Natural killer cell (primary cell): ENCODE measurements around the gene UQCC3. TPM values are rescaled to one million over a fixed set of nuclear protein-coding genes. Genes with fewer than 3 reads are reported as not detected.

ENCODE experiments used
- ATAC-seq, 3 donors: fragments of 150-1000 bp in 2 of 3; fragments of 200-7000 bp in 1 of 3; cut with Tn5 transposase; 1 replicate in 1 of 3; 2 replicates in 2 of 3; pipeline ENCODE4 v1.10.0; 2021; ENCODE audit warnings: mild to moderate bottlenecking in 2 of 3, moderate library complexity in 2 of 3
- DNase-seq, 2 donors: peaks; one replicate each; pipeline versions ENCODE4 v3.0.0 to v3.0.0-alpha.2; 2013 to 2021; ENCODE audit warnings: mixed read lengths in 1 of 2
- H3K27ac ChIP-seq: one replicate; pipeline ENCODE4 v1.5.1; 2013; ENCODE audit warnings: mild to moderate bottlenecking, low read length
- H3K27me3 ChIP-seq: one replicate; pipeline ENCODE4 v1.6.1; 2013; ENCODE audit warnings: low read length; ENCODE audit not compliant: control insufficient read depth, insufficient read depth
- H3K36me3 ChIP-seq: one replicate; pipeline ENCODE4 v1.6.1; 2013; ENCODE audit warnings: low read length; ENCODE audit not compliant: control insufficient read depth, insufficient read depth
- H3K4me1 ChIP-seq: one replicate; pipeline ENCODE4 v1.6.1; 2013; ENCODE audit warnings: low read length; ENCODE audit not compliant: control insufficient read depth, insufficient read depth
- H3K4me3 ChIP-seq: one replicate; pipeline ENCODE4 v1.5.1; 2013; ENCODE audit warnings: low read length
- H3K9me3 ChIP-seq: one replicate; pipeline ENCODE4 v1.6.1; 2013; ENCODE audit warnings: low read length; ENCODE audit not compliant: control insufficient read depth, insufficient read depth
- H3K27ac Mint-ChIP-seq, 2 donors: one replicate each; pipeline ENCODE4 v1.8.0; 2022; ENCODE audit warnings: mild to moderate bottlenecking in 2 of 2, mixed read lengths in 2 of 2, moderate library complexity in 1 of 2
- H3K27me3 Mint-ChIP-seq, 2 donors: one replicate each; pipeline ENCODE4 v1.8.0; 2022; ENCODE audit warnings: low read depth in 2 of 2, mixed read lengths in 2 of 2
- H3K36me3 Mint-ChIP-seq: one replicate; pipeline ENCODE4 v1.8.0; 2022; ENCODE audit warnings: mixed read lengths
- H3K4me1 Mint-ChIP-seq, 2 donors: one replicate each; pipeline ENCODE4 v1.8.0; 2022; ENCODE audit warnings: mixed read lengths in 2 of 2
- H3K4me3 Mint-ChIP-seq: one replicate; pipeline ENCODE4 v1.8.0; 2022; ENCODE audit warnings: mild to moderate bottlenecking, moderate library complexity, mixed read lengths
- H3K9me3 Mint-ChIP-seq, 2 donors: one replicate each; pipeline ENCODE4 v1.8.0; 2022; ENCODE audit warnings: mixed read lengths in 2 of 2
- WGBS: methylation state at CpG from one replicate; pipeline ENCODE4 v1.1.7; 2013; ENCODE audit warnings: missing lambda C conversion rate; ENCODE audit not compliant: insufficient coverage; 5-methylcytosine and 5-hydroxymethylcytosine counted together
- intact Hi-C: fragments of 100-400 bp; cut with micrococcal nuclease; formaldehyde crosslinking; loops from one replicate; pipeline ENCODE4 v1.14.2; 2022
- total RNA-seq, 4 donors: library from RNA; stranded (reverse); fragments of 120-200 nt in 1 of 4; gene quantifications; one replicate each; pipeline versions ENCODE4 v1.2.3 to v1.2.4, GENCODE V29; 2013 to 2022
- TF ChIP-seq, protein P1 (sequence below): fragments of 200-600 bp; IDR thresholded peaks from one replicate; pipeline ENCODE4 v1.8.0; 2022; ENCODE audit warnings: antibody characterized with exemption

UQCC3 gene
- total RNA-seq, 3 donors from 2014 or later (not counting 1 experiment from before 2014, with no cell fraction given): 3.9 to 5.2 (median 4.0) TPM

DNA sequence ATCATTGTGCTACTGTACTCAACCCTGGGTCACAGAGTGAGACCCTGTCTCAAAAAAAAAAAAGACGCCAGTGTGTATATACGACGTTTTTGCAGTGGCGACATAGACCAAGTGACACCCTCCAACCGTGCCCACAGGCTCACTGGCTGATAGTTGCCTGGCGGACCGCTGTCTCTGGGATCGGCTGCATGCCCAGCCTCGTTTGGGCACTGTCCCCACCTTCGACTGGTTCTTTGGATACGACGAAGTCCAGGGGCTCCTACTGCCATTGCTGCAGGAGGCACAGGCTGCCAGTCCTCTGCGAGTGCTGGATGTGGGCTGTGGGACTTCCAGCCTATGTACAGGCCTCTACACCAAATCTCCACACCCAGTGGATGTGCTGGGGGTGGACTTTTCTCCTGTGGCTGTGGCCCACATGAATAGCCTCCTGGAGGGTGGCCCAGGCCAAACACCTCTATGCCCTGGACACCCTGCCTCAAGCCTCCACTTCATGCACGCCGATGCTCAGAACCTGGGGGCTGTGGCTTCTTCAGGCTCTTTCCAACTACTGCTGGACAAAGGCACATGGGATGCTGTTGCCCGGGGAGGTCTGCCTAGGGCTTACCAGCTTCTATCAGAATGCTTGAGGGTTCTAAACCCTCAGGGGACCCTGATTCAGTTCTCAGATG is 5.1 kb upstream of the UQCC3 start:
- peaks cover 37% of the 10 kb centered on the region for H3K4me1 ChIP-seq
- H3K27me3 ChIP-seq: no peaks in the 10 kb centered on the region
- intact Hi-C loops: loop anchor here (5.0 kb wide), 1 partner anchor 61 kb away; the partner anchor contains the start of genes HNRNPUL2 and TTC9C
- whole genome bisulfite sequencing: 68% methylated on average over 15 of the region's 16 CpGs
- Mint-ChIP-seq H3K27me3 (no peaks in the 10 kb centered on the region), H3K27ac (peak overlapping the region; percentile 87 to 95), H3K4me3 (peak overlapping the region; percentile 62), H3K4me1 (peaks cover 16 to 38% of the 10 kb centered on the region in 2 donors), H3K36me3 (no peaks in the 10 kb centered on the region), H3K9me3 (no peaks in the 10 kb centered on the region)
- peak overlapping the region; percentile 80 for H3K27ac ChIP-seq
- peaks cover 14% of the 10 kb centered on the region for H3K36me3 ChIP-seq
- ATAC-seq (no peak), DNase-seq (no peak)
- TF ChIP-seq, protein P1, sequence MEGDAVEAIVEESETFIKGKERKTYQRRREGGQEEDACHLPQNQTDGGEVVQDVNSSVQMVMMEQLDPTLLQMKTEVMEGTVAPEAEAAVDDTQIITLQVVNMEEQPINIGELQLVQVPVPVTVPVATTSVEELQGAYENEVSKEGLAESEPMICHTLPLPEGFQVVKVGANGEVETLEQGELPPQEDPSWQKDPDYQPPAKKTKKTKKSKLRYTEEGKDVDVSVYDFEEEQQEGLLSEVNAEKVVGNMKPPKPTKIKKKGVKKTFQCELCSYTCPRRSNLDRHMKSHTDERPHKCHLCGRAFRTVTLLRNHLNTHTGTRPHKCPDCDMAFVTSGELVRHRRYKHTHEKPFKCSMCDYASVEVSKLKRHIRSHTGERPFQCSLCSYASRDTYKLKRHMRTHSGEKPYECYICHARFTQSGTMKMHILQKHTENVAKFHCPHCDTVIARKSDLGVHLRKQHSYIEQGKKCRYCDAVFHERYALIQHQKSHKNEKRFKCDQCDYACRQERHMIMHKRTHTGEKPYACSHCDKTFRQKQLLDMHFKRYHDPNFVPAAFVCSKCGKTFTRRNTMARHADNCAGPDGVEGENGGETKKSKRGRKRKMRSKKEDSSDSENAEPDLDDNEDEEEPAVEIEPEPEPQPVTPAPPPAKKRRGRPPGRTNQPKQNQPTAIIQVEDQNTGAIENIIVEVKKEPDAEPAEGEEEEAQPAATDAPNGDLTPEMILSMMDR: no peak
- no peaks in the 10 kb centered on the region for H3K9me3 ChIP-seq
- H3K4me3 ChIP-seq: peak overlapping the region; percentile 87

DNA sequence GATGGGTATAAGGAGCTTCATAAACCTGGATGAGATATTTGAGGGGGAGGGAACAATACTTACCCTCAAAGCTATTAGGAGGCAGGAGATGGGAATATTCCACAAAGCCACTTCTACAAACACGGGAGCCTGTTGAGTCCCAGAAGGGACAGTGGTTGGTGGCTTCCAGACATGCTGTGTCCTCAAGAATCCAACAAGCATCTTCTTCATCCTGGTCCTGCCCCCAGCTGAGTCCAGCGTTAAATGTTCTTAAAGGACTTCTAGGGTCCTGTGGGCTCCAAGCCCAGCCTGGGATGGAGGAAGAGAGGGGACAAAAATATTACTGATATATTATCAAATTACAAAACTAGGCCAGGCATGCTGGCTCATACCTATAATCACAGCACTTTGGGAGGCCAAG is 4.0 kb upstream of the UQCC3 start:
- Histone ChIP-seq H3K27ac (no peak overlapping the region), H3K9me3 (no peaks in the 10 kb centered on the region), H3K4me1 (peaks cover 42% of the 10 kb centered on the region), H3K36me3 (peaks cover 13% of the 10 kb centered on the region), H3K27me3 (no peaks in the 10 kb centered on the region), H3K4me3 (no peak overlapping the region)
- Mint-ChIP-seq H3K27me3 (no peaks in the 10 kb centered on the region), H3K9me3 (no peaks in the 10 kb centered on the region), H3K36me3 (no peaks in the 10 kb centered on the region), H3K27ac (peak overlapping the region in 1 of 2 donors; percentile 87), H3K4me3 (no peak overlapping the region), H3K4me1 (peaks cover 25 to 49% of the 10 kb centered on the region in 2 donors)
- TF ChIP-seq, protein P1: no peak
- 69% methylated on average over 1 of the region's 2 CpGs for WGBS
- intact Hi-C loops: loop anchor here (5.0 kb wide), 1 partner anchor 60 kb away; the partner anchor contains the start of genes HNRNPUL2 and TTC9C
- no peak for ATAC-seq
- DNase-seq: no peak

DNA sequence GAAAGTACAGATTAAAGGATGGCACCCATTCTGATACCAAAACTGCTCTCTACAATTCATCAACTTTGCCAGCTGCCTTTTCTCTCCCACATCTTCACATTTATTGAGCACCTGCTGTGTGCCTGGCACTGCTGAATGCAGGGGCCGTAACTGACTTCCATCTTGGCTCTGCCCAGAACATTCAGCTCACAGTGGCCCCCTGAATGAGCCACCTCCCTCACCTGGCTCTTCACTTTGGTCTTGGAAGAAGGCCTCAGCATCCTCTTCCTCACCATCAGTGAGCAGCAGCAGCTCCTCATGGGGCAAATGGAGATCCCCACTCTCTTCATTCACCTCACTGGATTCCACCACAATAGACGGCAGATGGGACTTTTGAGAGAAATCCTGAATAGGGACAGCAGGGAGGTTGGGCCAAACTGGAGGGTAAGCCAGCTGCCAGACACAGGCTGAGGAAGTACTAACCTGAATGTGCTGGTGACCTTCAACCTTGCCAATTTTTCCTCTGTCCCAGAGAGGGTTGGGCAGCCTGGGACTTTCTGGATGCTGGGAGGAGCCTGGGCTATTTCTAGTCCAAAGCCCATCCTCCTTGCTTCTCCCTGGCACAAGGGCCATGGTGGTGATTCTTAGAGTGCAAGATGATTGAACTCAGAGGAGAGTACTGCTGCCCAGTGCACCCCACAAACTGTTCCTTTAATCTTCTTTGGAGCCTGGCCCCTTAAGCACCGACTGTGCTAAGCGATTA is 1.9 kb upstream of the UQCC3 start:
- Mint-ChIP-seq H3K9me3 (no peaks in the 10 kb centered on the region), H3K27me3 (no peaks in the 10 kb centered on the region), H3K4me3 (no peak overlapping the region), H3K27ac (peak overlapping the region in 1 of 2 donors; percentile 97), H3K4me1 (peaks cover 25 to 45% of the 10 kb centered on the region in 2 donors), H3K36me3 (no peaks in the 10 kb centered on the region)
- Histone ChIP-seq H3K27ac (no peak overlapping the region), H3K9me3 (no peaks in the 10 kb centered on the region), H3K4me1 (peaks cover 40% of the 10 kb centered on the region), H3K27me3 (no peaks in the 10 kb centered on the region), H3K36me3 (peaks cover 6% of the 10 kb centered on the region), H3K4me3 (no peak overlapping the region)
- intact Hi-C loops: loop anchor here (5.0 kb wide), 2 partner anchors 38 to 58 kb away; partner anchors contain the start of genes BSCL2, GNG3, HNRNPUL2 and TTC9C
- ATAC-seq (no peak), DNase-seq (no peak)
- TF ChIP-seq, protein P1: no peak
- 93% methylated on average over 4 of the region's 4 CpGs for WGBS
